GM21360 (cell line): ENCODE results near the gene SEL1L2.

Experiments used
- ATAC-seq: cut with Tn5 transposase; IDR thresholded peaks from one replicate; pipeline ENCODE4 v1.9.1; 2021; ENCODE audit warnings: mild to moderate bottlenecking, moderate library complexity; ENCODE audit not compliant: unreplicated experiment

Gene SEL1L2

DNA sequence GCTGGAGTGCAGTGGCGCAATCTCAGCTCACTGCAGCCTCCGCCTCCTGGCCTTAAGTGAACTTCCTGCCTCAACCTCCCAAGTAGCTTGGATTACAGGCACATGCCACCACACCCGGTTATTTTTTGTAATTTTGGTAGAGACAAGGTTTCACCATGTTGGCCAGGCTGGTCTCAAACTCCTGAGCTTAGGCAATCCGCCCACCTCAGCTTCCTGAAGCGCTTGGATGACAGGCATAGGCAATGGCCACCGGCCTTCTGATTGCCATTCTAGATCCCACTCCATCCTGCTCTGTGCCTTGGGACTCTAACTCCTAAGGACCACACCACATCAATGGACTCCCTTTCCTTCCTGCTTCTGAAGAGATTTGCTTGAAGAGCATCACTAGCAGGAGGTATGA lies 60.6 kb downstream of the SEL1L2 start:
- no peak for ATAC-seq

- ATAC-seq, result no peak
Observed at GRCh38 chr20:13928901-13929300, 61.5 kb downstream of the SEL1L2 start.

GRCh38 chr20:13927171-13927570 lies 63.2 kb downstream of the SEL1L2 start:
- no peak for ATAC-seq

- no peak for ATAC-seq
Observed at GRCh38 chr20:13922241-13922640, 68.2 kb downstream of the SEL1L2 start.

DNA sequence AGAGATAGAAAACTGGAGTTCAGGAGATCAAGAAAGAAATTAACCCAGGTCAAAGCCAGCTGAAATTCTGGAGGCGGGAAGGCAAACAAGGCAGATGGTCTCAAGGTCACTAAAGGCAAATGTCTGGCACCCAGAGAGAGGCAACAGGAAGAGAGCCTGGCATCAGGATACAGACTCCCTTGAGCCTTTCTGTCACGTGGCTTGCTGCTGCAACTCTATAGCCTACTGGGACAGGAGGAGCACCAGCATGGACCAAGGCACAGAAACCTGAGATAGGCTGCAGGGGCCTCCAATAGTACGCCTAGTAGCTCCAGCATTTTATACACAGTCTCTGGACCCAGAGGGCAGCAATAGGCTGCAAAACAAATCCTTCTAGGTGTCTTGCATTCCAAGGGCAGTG lies 75.1 kb downstream of the SEL1L2 start:
- ATAC-seq, result no peak

GRCh38 chr20:13913572-13913971 lies 76.8 kb downstream of the SEL1L2 start:
- no peak for ATAC-seq

GRCh38 chr20:13913131-13913530 lies 77.3 kb downstream of the SEL1L2 start:
- ATAC-seq, result no peak

DNA sequence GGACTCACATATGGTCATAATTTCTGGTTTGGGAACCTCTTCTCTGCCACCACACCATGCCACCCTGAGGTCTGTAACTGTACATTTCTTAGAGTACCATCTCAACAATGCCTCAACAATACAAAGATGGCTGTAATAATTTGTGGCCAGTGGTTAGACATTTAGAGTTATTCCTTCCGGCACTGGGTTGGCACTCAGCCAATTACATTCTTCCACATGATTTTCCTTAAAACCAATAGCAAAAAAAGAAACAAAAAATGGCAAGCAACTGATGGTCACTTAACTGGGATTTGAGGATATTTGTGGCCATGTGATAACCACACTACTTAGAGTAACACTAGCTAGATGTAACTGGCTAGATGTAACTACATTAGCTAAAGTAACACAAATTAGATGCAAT lies 79.9 kb downstream of the SEL1L2 start:
- no peak for ATAC-seq

GRCh38 chr20:13909067-13909466 lies 81.3 kb downstream of the SEL1L2 start:
- ATAC-seq, result no peak

GRCh38 chr20:13904766-13905165 lies 85.6 kb downstream of the SEL1L2 start:
- ATAC-seq, result no peak

GRCh38 chr20:13900496-13900895 lies 89.9 kb downstream of the SEL1L2 start:
- no peak for ATAC-seq

- ATAC-seq, result no peak
Observed at GRCh38 chr20:13898012-13898612, 92.3 kb downstream of the SEL1L2 start.

DNA sequence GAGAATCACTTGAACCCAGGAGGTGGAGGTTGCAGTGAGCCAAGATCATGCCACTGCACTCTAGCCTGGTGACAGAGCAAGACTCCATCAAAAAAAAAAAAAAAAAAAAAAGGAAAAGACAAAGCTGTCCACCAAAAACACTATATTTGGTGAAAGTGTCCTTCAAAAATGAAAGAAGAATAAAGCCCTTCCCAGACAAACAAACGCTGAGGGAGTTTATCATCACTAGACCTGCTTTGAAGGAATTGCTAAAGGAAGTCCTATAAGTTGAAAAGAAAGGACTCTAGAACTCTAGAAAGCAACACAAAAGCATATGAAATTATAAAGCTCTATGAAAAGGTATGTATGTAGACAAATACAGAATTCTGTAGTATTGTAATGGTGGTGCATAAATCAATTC lies 98.8 kb downstream of the SEL1L2 start:
- no peak for ATAC-seq

- ATAC-seq, result no peak
Observed at GRCh38 chr20:13884803-13885202, 105.6 kb downstream of the SEL1L2 start.

- ATAC-seq, result no peak
Observed at GRCh38 chr20:13883425-13883824, 107.0 kb downstream of the SEL1L2 start.

GRCh38 chr20:13878566-13878965 lies 111.8 kb downstream of the SEL1L2 start:
- ATAC-seq, result no peak

- no peak for ATAC-seq
Observed at GRCh38 chr20:13877793-13878192, 112.6 kb downstream of the SEL1L2 start.

DNA sequence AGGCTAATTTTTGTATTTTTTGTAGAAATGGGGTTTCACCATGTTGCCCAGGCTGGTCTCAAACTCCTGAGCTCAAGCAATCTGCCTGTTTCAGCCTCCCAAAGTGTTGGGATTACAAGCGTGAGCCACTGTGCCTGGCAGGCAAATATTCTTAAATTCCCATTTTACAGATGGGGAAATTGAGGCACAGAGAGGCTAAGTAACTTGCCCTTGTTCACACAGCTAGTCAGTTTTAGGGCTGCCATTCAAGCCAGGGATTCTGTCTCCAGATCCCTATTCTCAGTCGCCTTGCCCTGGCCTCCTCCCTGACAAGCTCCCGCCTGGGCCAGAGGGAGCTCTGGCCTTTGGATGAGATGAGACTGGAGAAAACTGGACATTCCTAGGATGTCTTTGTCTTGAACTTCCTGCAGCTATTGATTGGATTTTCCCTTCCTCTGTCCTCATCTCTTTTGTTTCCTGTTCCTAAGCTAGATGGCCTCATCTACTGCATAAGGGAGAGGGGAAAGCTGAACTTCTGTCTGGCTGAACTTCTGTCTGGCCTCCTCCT lies 115.1 kb downstream of the SEL1L2 start:
- no peak for ATAC-seq

- no peak for ATAC-seq
Observed at GRCh38 chr20:13874394-13875157, 115.8 kb downstream of the SEL1L2 start.

GRCh38 chr20:13873831-13874230 lies 116.6 kb downstream of the SEL1L2 start:
- no peak for ATAC-seq

GRCh38 chr20:13870170-13870748 lies 120.2 kb downstream of the SEL1L2 start:
- ATAC-seq, result no peak

GRCh38 chr20:13868331-13868730 lies 122.1 kb downstream of the SEL1L2 start:
- ATAC-seq, result no peak
